SH-SY5Y (cell line): ENCODE measurements around the gene MAGIX.

Source experiments
- GATA2 ChIP-seq: IDR thresholded peaks from 2 replicates; pipeline ENCODE4 v1.6.1; 2011; ENCODE audit warnings: mild to moderate bottlenecking, low read depth, low read length
- GATA3 ChIP-seq: IDR thresholded peaks from 2 replicates; pipeline ENCODE4 v1.6.1; 2011; ENCODE audit warnings: low read depth, mild to moderate bottlenecking, low read length, moderate library complexity

GRCh38 chrX:49205443-49205842, 42.9 kb downstream of the MAGIX start:
- TF ChIP-seq GATA2 (no peak), GATA3 (no peak)
